Measurements from ENCODE around the gene SLC35F3.

DNA sequence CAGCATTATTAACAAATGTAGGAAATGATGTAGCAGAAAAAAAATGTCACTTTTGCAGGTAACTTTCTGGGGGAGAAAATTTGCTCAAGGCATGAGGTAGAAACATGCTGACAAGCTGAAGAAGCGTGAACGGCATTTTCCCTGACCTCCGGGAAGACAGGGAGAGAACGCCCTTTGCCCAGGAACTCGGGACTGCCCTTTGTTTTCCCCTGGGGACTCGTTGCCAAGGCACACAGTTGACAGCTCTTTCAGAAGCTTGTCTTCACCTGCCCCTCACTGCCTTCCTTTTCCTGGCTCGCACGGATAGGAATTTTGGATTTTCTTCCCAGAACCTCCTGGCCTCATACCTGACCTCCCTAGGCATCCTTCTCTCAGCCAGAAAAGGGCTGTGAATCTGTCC is 416.1 kb downstream of the SLC35F3 start:
- TF ChIP-seq, protein P1, sequence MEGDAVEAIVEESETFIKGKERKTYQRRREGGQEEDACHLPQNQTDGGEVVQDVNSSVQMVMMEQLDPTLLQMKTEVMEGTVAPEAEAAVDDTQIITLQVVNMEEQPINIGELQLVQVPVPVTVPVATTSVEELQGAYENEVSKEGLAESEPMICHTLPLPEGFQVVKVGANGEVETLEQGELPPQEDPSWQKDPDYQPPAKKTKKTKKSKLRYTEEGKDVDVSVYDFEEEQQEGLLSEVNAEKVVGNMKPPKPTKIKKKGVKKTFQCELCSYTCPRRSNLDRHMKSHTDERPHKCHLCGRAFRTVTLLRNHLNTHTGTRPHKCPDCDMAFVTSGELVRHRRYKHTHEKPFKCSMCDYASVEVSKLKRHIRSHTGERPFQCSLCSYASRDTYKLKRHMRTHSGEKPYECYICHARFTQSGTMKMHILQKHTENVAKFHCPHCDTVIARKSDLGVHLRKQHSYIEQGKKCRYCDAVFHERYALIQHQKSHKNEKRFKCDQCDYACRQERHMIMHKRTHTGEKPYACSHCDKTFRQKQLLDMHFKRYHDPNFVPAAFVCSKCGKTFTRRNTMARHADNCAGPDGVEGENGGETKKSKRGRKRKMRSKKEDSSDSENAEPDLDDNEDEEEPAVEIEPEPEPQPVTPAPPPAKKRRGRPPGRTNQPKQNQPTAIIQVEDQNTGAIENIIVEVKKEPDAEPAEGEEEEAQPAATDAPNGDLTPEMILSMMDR (IDR thresholded peaks at IDR 0.05; ENCODE audit: insufficient read depth, low read depth, low read length): no peak
- TF ChIP-seq EZH2 (IDR thresholded peaks at IDR 0.05; ENCODE audit: insufficient read depth, low read length): no peak

Measured in astrocyte (in vitro differentiated cells and primary cell).